Keratinocyte (primary cell): ENCODE results near the gene MYNN. TPM values are rescaled to one million over a fixed set of nuclear protein-coding genes. Genes with fewer than 3 reads are reported as not detected.

Experiments used
- DNase-seq: peaks from one replicate; pipeline ENCODE4 v3.0.0-alpha.2; 2011; ENCODE audit warnings: low read depth, missing footprints, low spot score
- FAIRE-seq: peaks from 2 replicates; lab custom pipeline; 2011; peaks lifted over from hg19 to GRCh38; lab: Jason Lieb, UNC
- H2AFZ ChIP-seq: 2 replicates; pipeline ENCODE4 v1.6.0; 2012; ENCODE audit warnings: low read length, control low read depth, inconsistent platforms; ENCODE audit not compliant: control insufficient read depth
- H3K27ac ChIP-seq: 2 replicates; pipeline ENCODE4 v1.5.1; 2011; ENCODE audit warnings: low read length; ENCODE audit not compliant: control insufficient read depth, insufficient read depth
- H3K27me3 ChIP-seq: 3 replicates; pipeline ENCODE4 v1.6.0; 2011; ENCODE audit warnings: low read length; ENCODE audit not compliant: control insufficient read depth, insufficient read depth; ENCODE audit errors: extremely low read depth
- H3K36me3 ChIP-seq, 2 experiments: 2 replicates in 1 of 2; 3 replicates in 1 of 2; pipeline ENCODE4 v1.5.1; 2011; ENCODE audit warnings: low read length in 2 of 2, mild to moderate bottlenecking in 1 of 2; ENCODE audit not compliant: control insufficient read depth in 2 of 2, insufficient read depth in 2 of 2; ENCODE audit errors: extremely low read depth in 1 of 2
- H3K4me1 ChIP-seq: 3 replicates; pipeline ENCODE4 v1.5.1; 2011; ENCODE audit warnings: low read length; ENCODE audit not compliant: control insufficient read depth, insufficient read depth; ENCODE audit errors: extremely low read depth
- H3K4me2 ChIP-seq: 3 replicates; pipeline ENCODE4 v1.6.0; 2011; ENCODE audit warnings: low read depth, low read length; ENCODE audit not compliant: control insufficient read depth, insufficient read depth; ENCODE audit errors: extremely low read depth
- H3K4me3 ChIP-seq, 3 experiments: fragments of 200-600 bp in 1 of 3; sonication (generic) in 1 of 3; 2 replicates in 2 of 3; 3 replicates in 1 of 3; pipeline ENCODE4 v1.5.1; 2011 to 2016; ENCODE audit warnings: low read length in 3 of 3, mild to moderate bottlenecking in 3 of 3, control low read depth in 2 of 3, inconsistent platforms in 1 of 3, low read depth in 1 of 3, mixed read lengths in 1 of 3, mixed run types in 1 of 3, moderate library complexity in 1 of 3; ENCODE audit not compliant: control insufficient read depth in 2 of 3, insufficient read depth in 2 of 3; ENCODE audit errors: extremely low read depth in 1 of 3
- H3K79me2 ChIP-seq: 2 replicates; pipeline ENCODE4 v1.6.0; 2012; ENCODE audit warnings: low read length; ENCODE audit not compliant: control insufficient read depth, insufficient read depth
- H3K9ac ChIP-seq: 3 replicates; pipeline ENCODE4 v1.6.0; 2011; ENCODE audit warnings: low read length; ENCODE audit not compliant: control insufficient read depth, insufficient read depth; ENCODE audit errors: extremely low read depth
- H3K9me1 ChIP-seq: 3 replicates; pipeline ENCODE4 v1.6.0; 2011; ENCODE audit warnings: low read length; ENCODE audit not compliant: control insufficient read depth, insufficient read depth; ENCODE audit errors: extremely low read depth
- H3K9me3 ChIP-seq: 2 replicates; pipeline ENCODE4 v1.5.1; 2012; ENCODE audit warnings: low read depth, low read length; ENCODE audit not compliant: control insufficient read depth
- H4K20me1 ChIP-seq: 3 replicates; pipeline ENCODE4 v1.6.0; 2011; ENCODE audit warnings: low read length; ENCODE audit not compliant: control insufficient read depth, insufficient read depth; ENCODE audit errors: extremely low read depth
- CTCF ChIP-seq, 3 experiments: IDR thresholded peaks in 1 of 3; conservative IDR thresholded peaks in 1 of 3; optimal IDR thresholded peaks in 1 of 3; 2 replicates in 2 of 3; 3 replicates in 1 of 3; pipeline versions ENCODE3 to v1.5.1; 2011; ENCODE audit warnings: low read length in 3 of 3, mild to moderate bottlenecking in 3 of 3, moderate library complexity in 2 of 3, control low read depth in 1 of 3, inconsistent platforms in 1 of 3; ENCODE audit not compliant: insufficient read depth in 2 of 3; ENCODE audit errors: extremely low read depth in 1 of 3
- EZH2 ChIP-seq: IDR thresholded peaks from one replicate; pipeline ENCODE4 v1.6.1; 2012; ENCODE audit warnings: inconsistent platforms, mild to moderate bottlenecking, low read length, moderate library complexity
- dilution Hi-C: fragments of 300-500 bp; cut with MboI; formaldehyde crosslinking; loops from one replicate; pipeline ENCODE4 v1.7.0; 2020; ENCODE audit warnings: low sequenced_read_pairs; ENCODE audit not compliant: extremely low pct_ligation_motif_present
- polyA plus RNA-seq, 5 experiments: library from polyadenylated mRNA; depleted of rRNA in 3 of 5; stranded (reverse) in 3 of 5; stranded (forward) in 1 of 5; unstranded in 1 of 5; fragments of >200 nt; gene quantifications; 1 replicate in 1 of 5; 2 replicates in 3 of 5; 3 replicates in 1 of 5; pipeline versions ENCODE4 v1.2.1 to v1.2.3, GENCODE V29; 2011 to 2012; ENCODE audit warnings: missing spikeins in 2 of 5, low read depth in 1 of 5, low replicate concordance in 1 of 5

MYNN gene
- polyA plus RNA-seq, 1 donor (not counting 4 experiments of a cell fraction or from before 2014, with no cell fraction given) = 16.9 TPM

GRCh38 chr3:169781209-169781855 lies 8.1 kb downstream of the MYNN start:
- Histone ChIP-seq H3K9me3 (no peaks in the 10 kb centered on the region), H3K36me3 (peaks cover 12 to 22% of the 10 kb centered on the region in 2 experiments), H4K20me1 (no peaks in the 10 kb centered on the region), H3K27ac (no peak overlapping the region), H3K27me3 (no peaks in the 10 kb centered on the region), H3K4me2 (no peak overlapping the region), H3K9ac (no peak overlapping the region), H3K9me1 (no peaks in the 10 kb centered on the region), H3K4me3 (no peak overlapping the region), H3K4me1 (no peaks in the 10 kb centered on the region), H2AFZ (no peak overlapping the region), H3K79me2 (peaks cover 16% of the 10 kb centered on the region)
- FAIRE-seq (no peak), DNase-seq (no peak)
- TF ChIP-seq CTCF (optimal IDR thresholded peaks at IDR 0.05 in 1 of 3, IDR thresholded peaks at IDR 0.05 in 1 of 3, conservative IDR thresholded peaks at IDR 0.05 in 1 of 3; ENCODE audit: extremely low read depth in 1 of 3, insufficient read depth in 2 of 3, low read length in 3 of 3) (no peak), EZH2 (no peak)
- dilution Hi-C loops = no loop called here

- H3K4me3 ChIP-seq = no peak overlapping the region
- H3K9ac ChIP-seq = no peak overlapping the region
- no peak overlapping the region for H3K4me2 ChIP-seq
- no peak for FAIRE-seq
- dilution Hi-C loops = no loop called here
- H3K27ac ChIP-seq = no peak overlapping the region
- TF ChIP-seq EZH2 (no peak), CTCF (optimal IDR thresholded peaks at IDR 0.05 in 1 of 3, IDR thresholded peaks at IDR 0.05 in 1 of 3, conservative IDR thresholded peaks at IDR 0.05 in 1 of 3; ENCODE audit: extremely low read depth in 1 of 3, insufficient read depth in 2 of 3, low read length in 3 of 3) (no peak)
- H3K9me1 ChIP-seq = no peaks in the 10 kb centered on the region
- no peaks in the 10 kb centered on the region for H3K79me2 ChIP-seq
- H3K4me1 ChIP-seq = no peaks in the 10 kb centered on the region
- no peak overlapping the region for H2AFZ ChIP-seq
- H3K27me3 ChIP-seq = no peaks in the 10 kb centered on the region
- H3K9me3 ChIP-seq = no peaks in the 10 kb centered on the region
- no peaks in the 10 kb centered on the region for H4K20me1 ChIP-seq
- DNase-seq = no peak
- H3K36me3 ChIP-seq = peaks cover 9 to 10% of the 10 kb centered on the region in 2 experiments
Measured at GRCh38 chr3:169787120-169787519, 13.9 kb downstream of the MYNN start.
